Measurements from ENCODE around the gene REPS1.

REPS1 gene

DNA sequence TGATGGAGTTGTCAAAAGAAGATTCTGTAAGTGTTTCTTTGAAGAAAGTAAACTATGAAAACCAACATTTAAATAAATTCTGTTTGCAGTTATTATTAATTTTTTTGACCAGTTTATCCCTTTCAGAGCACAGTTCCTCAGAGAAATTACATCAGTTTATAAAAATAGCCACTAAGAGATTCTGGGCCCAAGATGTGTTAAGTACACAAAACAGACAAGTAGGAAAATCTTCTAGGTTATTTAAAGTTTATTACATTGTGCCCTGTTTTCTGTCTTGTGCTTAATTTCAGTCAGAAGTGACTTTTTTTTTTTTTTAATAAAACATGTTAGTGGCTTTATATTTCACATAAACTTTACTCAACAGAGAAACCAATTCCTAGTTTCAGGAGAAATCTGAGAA lies 119.9 kb downstream of the REPS1 start:
- Histone ChIP-seq H3K9me3 (ENCODE audit: control insufficient read depth, insufficient read depth, low read length) (no peaks in the 10 kb centered on the region), H3F3A (ENCODE audit: control insufficient read depth, insufficient read depth) (no peaks in the 10 kb centered on the region), H3K27ac (ENCODE audit: low read depth, low read length) (no peak overlapping the region), H3K36me3 (ENCODE audit: control insufficient read depth, low read length) (no peaks in the 10 kb centered on the region), H3K4me2 (ENCODE audit: low read length) (no peak overlapping the region), H3K79me2 (ENCODE audit: control insufficient read depth, low read length) (no peaks in the 10 kb centered on the region), H3K4me3 (ENCODE audit: low read length) (no peak overlapping the region), H4K20me1 (ENCODE audit: control insufficient read depth, insufficient read depth, low read depth, low read length) (no peaks in the 10 kb centered on the region), H3K9me2 (replicated peaks; ENCODE audit: control insufficient read depth, low read length) (no peaks in the 10 kb centered on the region), H3K27me3 (ENCODE audit: control insufficient read depth, low read length) (peaks cover 6% of the 10 kb centered on the region), H3K4me1 (ENCODE audit: control insufficient read depth, low read length) (no peaks in the 10 kb centered on the region)
- TF ChIP-seq EZH2phosphoT487 (IDR thresholded peaks at IDR 0.05; ENCODE audit: borderline replicate concordance, low read length), result no peak
- TF ChIP-seq, protein P1, sequence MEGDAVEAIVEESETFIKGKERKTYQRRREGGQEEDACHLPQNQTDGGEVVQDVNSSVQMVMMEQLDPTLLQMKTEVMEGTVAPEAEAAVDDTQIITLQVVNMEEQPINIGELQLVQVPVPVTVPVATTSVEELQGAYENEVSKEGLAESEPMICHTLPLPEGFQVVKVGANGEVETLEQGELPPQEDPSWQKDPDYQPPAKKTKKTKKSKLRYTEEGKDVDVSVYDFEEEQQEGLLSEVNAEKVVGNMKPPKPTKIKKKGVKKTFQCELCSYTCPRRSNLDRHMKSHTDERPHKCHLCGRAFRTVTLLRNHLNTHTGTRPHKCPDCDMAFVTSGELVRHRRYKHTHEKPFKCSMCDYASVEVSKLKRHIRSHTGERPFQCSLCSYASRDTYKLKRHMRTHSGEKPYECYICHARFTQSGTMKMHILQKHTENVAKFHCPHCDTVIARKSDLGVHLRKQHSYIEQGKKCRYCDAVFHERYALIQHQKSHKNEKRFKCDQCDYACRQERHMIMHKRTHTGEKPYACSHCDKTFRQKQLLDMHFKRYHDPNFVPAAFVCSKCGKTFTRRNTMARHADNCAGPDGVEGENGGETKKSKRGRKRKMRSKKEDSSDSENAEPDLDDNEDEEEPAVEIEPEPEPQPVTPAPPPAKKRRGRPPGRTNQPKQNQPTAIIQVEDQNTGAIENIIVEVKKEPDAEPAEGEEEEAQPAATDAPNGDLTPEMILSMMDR (IDR thresholded peaks at IDR 0.05; ENCODE audit: low read depth, low read length, poor library complexity, severe bottlenecking), result no peak

DNA sequence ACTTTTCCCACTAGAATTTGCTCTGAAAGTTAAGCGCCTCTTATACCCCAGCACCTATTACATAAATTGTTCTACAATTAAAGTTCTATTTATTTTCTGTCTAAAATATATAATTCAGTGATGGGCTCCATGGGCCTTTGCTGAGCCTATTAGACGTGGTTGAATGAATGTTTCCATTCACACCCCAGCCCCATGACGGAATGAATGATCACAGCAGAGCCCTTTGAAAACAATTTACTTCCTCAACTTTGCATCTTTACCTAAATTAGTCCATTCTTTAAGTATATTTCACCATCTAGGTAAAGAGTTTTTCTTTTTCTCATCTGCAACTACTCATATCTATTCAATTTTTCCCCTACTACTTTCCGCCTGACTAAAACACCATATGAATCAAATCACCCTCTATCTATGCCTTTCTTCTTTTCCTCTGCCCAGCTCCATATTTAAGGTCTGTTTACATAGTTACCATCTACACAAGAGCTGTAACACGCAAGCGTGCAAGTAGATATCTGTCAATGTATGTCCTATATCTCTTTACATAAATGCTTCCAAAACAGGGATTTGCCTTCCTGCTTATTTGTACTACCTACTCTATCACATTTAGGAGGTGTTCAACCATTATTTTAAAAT lies 122.5 kb downstream of the REPS1 start:
- TF ChIP-seq, protein P1 (IDR thresholded peaks at IDR 0.05; ENCODE audit: low read depth, low read length, poor library complexity, severe bottlenecking), result no peak
- no peak for TF ChIP-seq EZH2phosphoT487 (IDR thresholded peaks at IDR 0.05; ENCODE audit: borderline replicate concordance, low read length)
- H3K27me3 ChIP-seq (ENCODE audit: control insufficient read depth, low read length), result peaks cover 4% of the 10 kb centered on the region
- no peaks in the 10 kb centered on the region for H3K79me2 ChIP-seq (ENCODE audit: control insufficient read depth, low read length)
- no peak overlapping the region for H3K4me3 ChIP-seq (ENCODE audit: low read length)
- no peaks in the 10 kb centered on the region for H3F3A ChIP-seq (ENCODE audit: control insufficient read depth, insufficient read depth)
- no peaks in the 10 kb centered on the region for H4K20me1 ChIP-seq (ENCODE audit: control insufficient read depth, insufficient read depth, low read depth, low read length)
- H3K27ac ChIP-seq (ENCODE audit: low read depth, low read length), result no peak overlapping the region
- H3K36me3 ChIP-seq (ENCODE audit: control insufficient read depth, low read length), result no peaks in the 10 kb centered on the region
- no peaks in the 10 kb centered on the region for H3K9me2 ChIP-seq (replicated peaks; ENCODE audit: control insufficient read depth, low read length)
- no peak overlapping the region for H3K4me2 ChIP-seq (ENCODE audit: low read length)
- no peaks in the 10 kb centered on the region for H3K9me3 ChIP-seq (ENCODE audit: control insufficient read depth, insufficient read depth, low read length)
- H3K4me1 ChIP-seq (ENCODE audit: control insufficient read depth, low read length), result no peaks in the 10 kb centered on the region

DNA sequence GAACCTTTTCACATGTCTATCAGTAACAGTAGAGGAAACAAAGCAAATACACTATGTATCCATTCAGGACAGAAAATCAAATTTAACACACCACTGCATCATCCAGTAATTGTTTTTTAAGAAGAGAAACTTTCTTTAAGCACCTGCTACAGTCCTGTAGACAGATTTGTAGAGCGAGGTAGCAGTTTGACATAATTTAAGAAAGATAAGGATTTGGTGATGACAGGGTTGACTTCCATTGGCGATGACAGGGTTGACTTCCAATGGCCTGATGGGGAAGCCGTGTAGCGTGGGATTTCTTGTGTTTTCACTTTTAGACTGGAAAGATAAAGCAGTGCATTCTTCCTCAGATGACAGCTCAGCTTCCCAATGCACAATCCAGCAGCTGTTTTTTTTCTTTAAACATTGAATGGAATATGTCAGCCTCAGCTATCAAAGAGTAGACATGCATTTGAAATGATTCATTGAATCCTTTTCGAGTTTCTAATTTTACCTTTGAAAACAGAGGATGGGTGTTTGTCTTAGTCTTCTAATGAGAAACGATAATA lies 123.6 kb downstream of the REPS1 start:
- Histone ChIP-seq H3K27me3 (ENCODE audit: control insufficient read depth, low read length) (no peaks in the 10 kb centered on the region; the same call in none of the 2 replicates), H3K4me1 (ENCODE audit: control insufficient read depth, low read length) (no peaks in the 10 kb centered on the region)

More for the DNA sequence above, 123.6 kb downstream of the REPS1 start:
- Histone ChIP-seq H3K9me3 (ENCODE audit: control insufficient read depth, insufficient read depth, low read length) (no peaks in the 10 kb centered on the region), H3K36me3 (ENCODE audit: control insufficient read depth, low read length) (no peaks in the 10 kb centered on the region), H4K20me1 (ENCODE audit: control insufficient read depth, insufficient read depth, low read depth, low read length) (no peaks in the 10 kb centered on the region), H3F3A (ENCODE audit: control insufficient read depth, insufficient read depth) (no peaks in the 10 kb centered on the region), H3K4me3 (ENCODE audit: low read length) (no peak overlapping the region), H3K4me2 (ENCODE audit: low read length) (no peak overlapping the region), H3K9me2 (replicated peaks; ENCODE audit: control insufficient read depth, low read length) (no peaks in the 10 kb centered on the region), H3K79me2 (ENCODE audit: control insufficient read depth, low read length) (no peaks in the 10 kb centered on the region), H3K27ac (ENCODE audit: low read depth, low read length) (no peak overlapping the region)
- no peak for TF ChIP-seq EZH2phosphoT487 (IDR thresholded peaks at IDR 0.05; ENCODE audit: borderline replicate concordance, low read length)
- TF ChIP-seq, protein P1 (IDR thresholded peaks at IDR 0.05; ENCODE audit: low read depth, low read length, poor library complexity, severe bottlenecking), result no peak

Measured in DOHH2 (cell line).